Stimulated activated naive CD8-positive, alpha-beta T cell treated with anti-CD3 and anti-CD28 coated beads, Interleukin-15, amount 100 ng/mL, for 72 hours (primary cell): Measurements from ENCODE around the gene PARVB.
A peak's percentile ranks its signal among the peaks of the same experiment; 100 is the strongest.

Source experiments
- ATAC-seq: fragments of 150-1000 bp; cut with Tn5 transposase; 2 replicates; pipeline ENCODE4 v1.10.0; 2021; ENCODE audit warnings: mild to moderate bottlenecking, moderate library complexity
- DNase-seq, 2 donors: peaks; one replicate each; pipeline ENCODE4 v3.0.0; 2021 to 2022
- H3K27ac Mint-ChIP-seq, 2 donors: one replicate each; pipeline ENCODE4 v1.8.0; 2022; ENCODE audit warnings: mild to moderate bottlenecking in 2 of 2, mixed read lengths in 2 of 2, moderate library complexity in 2 of 2
- H3K27me3 Mint-ChIP-seq: one replicate; pipeline ENCODE4 v1.8.0; 2022; ENCODE audit warnings: mixed read lengths
- H3K4me1 Mint-ChIP-seq: one replicate; pipeline ENCODE4 v1.8.0; 2022; ENCODE audit warnings: mild to moderate bottlenecking, mixed read lengths
- H3K4me3 Mint-ChIP-seq, 2 donors: one replicate each; pipeline ENCODE4 v1.8.0; 2022; ENCODE audit warnings: mild to moderate bottlenecking in 2 of 2, mixed read lengths in 2 of 2, moderate library complexity in 1 of 2
- H3K9me3 Mint-ChIP-seq, 2 donors: one replicate each; pipeline ENCODE4 v1.8.0; 2022; ENCODE audit warnings: mixed read lengths in 2 of 2

The PARVB gene

DNA sequence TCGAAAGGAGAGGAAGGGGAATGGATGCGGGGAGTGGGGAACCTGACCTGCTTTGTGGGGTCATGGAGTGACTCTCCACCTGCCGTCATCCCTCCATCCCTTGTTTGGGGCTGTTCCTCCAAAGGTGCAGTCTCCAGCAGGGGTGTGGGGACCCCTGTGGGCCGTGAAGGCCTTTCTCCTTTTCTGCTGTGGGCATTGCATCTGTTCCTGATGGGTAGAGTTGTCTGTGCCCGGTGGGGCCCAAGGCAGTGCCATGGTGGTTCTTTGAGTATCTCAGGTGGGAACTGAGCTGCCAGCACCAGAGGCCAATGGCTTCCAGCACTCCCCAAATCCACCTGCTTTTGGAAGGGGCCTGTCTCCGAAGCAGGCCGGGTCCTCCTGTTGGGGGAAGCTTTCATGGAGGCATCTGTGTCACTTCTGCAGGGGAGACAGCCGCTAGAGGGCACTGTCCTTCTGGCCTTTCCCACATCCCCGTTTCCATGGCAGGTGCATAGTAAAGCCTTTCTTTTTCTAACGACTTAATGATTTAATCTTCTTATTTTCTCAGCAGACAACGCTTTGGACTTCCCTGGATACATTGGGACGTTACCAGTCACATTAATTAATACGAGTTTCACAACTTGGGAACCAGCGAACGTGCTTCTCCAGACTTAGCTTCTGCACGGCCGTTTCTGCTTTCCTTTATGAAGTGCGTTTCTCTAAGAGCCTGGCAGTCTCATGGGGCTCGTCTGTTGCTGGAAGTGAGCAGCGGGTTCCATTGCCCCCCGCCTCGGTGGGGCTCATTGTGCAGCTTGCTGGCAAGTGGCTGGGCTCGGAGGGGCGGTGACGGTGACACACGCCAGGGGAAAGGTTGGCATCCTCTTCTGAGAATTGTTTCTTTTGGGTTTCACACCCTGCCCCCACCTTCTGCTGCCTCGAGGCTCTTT is 57.1 kb downstream of the PARVB start:
- Mint-ChIP-seq H3K4me3 (no peak overlapping the region), H3K27me3 (no peaks in the 10 kb centered on the region), H3K9me3 (no peaks in the 10 kb centered on the region), H3K27ac (no peak overlapping the region), H3K4me1 (no peaks in the 10 kb centered on the region)
- DNase-seq (peak; percentile 50 to 56), ATAC-seq (peak; percentile 66)

DNA sequence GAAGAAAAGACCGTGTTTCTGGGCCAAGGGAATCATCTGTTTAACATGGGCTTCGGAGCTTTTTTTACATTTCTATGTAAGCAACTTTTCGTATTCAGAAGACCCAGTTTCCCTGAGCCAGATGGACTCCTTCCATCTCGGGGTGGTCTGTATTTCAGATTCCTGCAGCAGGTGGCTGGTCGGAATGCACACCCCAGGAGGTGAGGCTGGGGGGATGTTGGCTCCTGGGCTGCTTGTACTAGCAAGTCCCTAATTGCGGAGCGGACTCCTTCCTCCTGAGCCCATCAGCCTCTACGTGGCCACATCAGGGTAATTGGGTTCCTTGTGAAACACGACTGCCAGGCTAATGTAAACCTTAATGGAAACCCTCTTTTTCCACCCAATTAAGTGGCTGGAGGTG is 58.7 kb downstream of the PARVB start:
- ATAC-seq = no peak
- Mint-ChIP-seq H3K4me3 (no peak overlapping the region), H3K27ac (no peak overlapping the region), H3K27me3 (no peaks in the 10 kb centered on the region), H3K4me1 (no peaks in the 10 kb centered on the region), H3K9me3 (no peaks in the 10 kb centered on the region)
- no peak for DNase-seq

DNA sequence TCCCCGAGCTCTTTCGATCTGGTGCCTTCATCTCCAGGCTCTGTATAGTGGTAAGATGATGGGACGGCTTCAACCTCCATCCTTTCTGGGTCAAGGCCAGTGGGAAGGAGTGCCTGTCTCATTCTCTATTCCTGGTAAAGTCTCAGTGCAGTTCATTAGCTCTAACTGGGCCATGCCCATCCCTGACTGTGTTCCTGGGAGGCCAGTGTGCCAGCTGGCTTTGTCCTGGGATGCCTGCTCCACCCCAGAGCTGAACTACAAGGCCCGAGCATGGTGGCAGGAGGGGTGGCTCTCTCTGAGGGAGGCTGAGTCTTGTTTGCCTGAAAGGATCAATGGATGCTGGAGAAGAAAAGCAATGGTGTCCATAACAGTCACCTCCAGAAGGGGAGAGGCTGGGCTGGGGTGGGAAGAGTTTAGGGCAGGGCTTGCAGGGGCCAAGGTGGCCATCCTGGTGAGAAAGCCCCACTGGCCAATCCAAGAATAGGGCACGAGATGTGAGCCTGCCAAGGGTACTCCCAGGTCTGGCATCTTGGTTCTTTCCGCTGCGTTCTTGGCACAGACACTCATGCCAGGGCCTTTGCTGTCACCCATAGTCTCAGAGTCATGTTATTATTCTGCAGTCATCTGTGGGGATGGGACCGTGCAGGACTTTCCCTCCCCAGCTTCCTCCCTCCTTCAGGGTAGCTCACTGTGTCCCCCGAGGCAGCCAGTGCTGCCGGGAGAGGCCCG is 60.1 kb downstream of the PARVB start:
- Mint-ChIP-seq H3K4me1 (no peaks in the 10 kb centered on the region), H3K27me3 (no peaks in the 10 kb centered on the region), H3K4me3 (no peak overlapping the region), H3K9me3 (no peaks in the 10 kb centered on the region), H3K27ac (peak overlapping the region in 1 of 2 donors; percentile 91)
- no peak for DNase-seq
- no peak for ATAC-seq

DNA sequence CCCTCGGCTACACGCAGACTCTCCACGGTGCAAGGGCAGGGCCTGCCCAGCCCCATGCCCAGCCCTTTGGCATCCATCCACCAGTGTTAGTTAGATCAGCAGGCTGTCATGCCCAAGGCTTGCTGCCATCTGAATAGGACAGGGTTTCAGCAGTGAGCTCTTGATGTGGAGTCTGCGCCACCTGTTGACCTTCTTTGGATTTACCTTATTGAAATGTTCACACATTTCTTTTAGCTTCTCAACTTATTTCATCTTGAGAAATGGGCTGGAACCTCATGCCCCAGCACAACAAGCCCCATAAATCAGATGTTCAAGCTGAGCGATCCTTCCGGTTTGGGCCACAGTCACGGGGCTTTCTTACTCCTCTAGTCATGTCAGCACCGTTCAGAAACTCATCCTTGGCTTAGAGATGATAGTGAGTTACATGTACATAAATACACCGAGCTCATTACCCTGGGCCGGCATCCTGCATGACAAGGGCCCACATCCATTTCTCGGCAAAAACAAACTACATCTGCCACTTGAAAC is 61.7 kb downstream of the PARVB start:
- DNase-seq (no peak), ATAC-seq (peak; percentile 56)
- Mint-ChIP-seq H3K27ac (no peak overlapping the region), H3K9me3 (no peaks in the 10 kb centered on the region), H3K4me3 (no peak overlapping the region), H3K27me3 (no peaks in the 10 kb centered on the region), H3K4me1 (peaks cover 5% of the 10 kb centered on the region)

DNA sequence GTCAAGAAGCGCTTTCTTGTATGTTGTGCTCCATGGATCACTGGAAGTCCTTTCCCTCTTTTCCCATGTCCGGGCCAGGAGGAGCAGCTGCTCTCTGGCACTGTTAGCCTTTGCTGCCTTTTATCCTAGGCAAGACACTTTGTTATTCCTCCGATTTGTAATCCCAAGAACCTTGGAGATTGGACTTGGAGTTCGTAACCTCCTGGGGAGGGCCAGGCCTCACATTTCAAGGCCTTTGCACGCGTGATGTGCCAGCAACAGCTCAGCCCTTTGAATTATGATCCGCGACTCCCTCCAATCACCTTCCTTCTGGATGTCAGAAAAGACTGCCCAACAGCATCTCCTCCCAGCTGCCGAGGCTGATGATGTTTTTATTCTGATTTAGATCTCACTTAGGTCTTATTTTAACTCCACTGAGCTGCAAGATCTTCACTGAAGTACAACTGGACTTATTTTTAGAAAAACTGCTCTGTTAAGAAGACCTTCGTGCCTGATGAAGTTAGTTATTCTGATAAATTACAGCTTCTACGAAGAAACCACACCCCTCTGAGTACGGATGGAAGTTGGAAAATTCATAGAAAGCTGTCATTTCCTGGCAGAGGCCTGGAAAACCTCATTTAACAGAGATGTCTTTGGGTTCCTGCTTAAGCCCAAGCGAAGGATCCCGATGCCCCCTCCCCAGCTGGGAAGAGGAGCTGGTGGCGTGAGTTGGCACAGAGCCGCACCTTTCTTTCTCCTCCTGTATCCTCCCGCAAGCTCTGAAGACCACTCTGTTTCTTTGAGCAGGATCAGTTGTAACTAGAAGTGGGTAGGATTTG is 62.4 kb downstream of the PARVB start:
- no peak for DNase-seq
- ATAC-seq = no peak

DNA sequence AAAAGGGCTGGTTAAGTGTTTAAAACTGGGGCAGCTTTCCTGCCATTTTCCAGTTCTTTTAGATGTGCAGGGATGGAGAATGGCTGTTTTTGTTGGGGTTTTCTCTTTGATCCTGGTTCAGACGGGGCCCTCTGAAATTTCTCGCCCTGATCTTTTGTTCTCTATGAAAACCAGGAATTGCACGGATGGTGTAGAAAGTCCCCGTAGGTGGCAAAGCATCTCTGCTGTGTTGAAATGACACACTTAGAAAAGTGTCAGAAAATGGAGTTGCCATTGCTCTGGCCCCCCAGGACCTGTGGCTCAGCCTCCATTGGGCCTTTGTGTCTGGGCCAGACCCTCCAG is 63.0 kb downstream of the PARVB start:
- Mint-ChIP-seq H3K27me3 (no peaks in the 10 kb centered on the region), H3K4me3 (no peak overlapping the region), H3K4me1 (peaks cover 14% of the 10 kb centered on the region), H3K9me3 (no peaks in the 10 kb centered on the region), H3K27ac (no peak overlapping the region)
- ATAC-seq = no peak
- no peak for DNase-seq

More for the DNA sequence above, 62.4 kb downstream of the PARVB start:
- Mint-ChIP-seq H3K4me3 (no peak overlapping the region), H3K9me3 (no peaks in the 10 kb centered on the region), H3K27me3 (no peaks in the 10 kb centered on the region), H3K4me1 (peaks cover 12% of the 10 kb centered on the region), H3K27ac (peak overlapping the region in 1 of 2 donors; percentile 15)

DNA sequence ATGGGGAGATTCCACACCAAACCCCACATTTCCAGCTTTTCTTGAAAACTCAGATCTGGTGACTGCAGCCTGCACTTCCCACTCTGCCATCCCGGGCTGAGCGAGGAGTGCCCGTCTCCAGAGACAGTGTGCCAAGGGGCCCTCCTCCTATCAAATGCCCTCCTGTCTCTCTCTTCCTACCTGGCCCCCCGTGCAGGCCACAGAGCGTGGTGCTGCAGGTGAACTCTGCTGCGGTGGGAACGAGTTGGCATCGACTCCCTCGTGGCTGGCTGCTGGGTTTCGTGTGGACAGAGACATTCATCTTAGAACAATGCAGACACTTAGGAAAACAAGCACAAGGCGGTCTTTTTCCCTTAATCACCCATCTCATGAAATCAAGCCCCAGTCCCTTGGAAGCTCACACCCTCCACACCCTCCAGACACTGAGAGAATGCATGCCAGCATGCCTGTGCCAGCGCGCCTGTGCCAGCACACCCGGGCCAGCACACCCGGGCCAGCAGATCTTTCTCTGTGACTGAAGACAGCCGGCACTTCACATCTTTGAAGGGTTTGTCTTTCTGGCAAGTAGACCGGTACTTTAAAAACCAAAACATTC is 65.0 kb downstream of the PARVB start:
- H3K27ac Mint-ChIP-seq = no peak overlapping the region
- no peak for DNase-seq
- H3K9me3 Mint-ChIP-seq = no peaks in the 10 kb centered on the region
- ATAC-seq = no peak
- H3K27me3 Mint-ChIP-seq = no peaks in the 10 kb centered on the region
- no peak overlapping the region for H3K4me3 Mint-ChIP-seq
- peaks cover 14% of the 10 kb centered on the region for H3K4me1 Mint-ChIP-seq

DNA sequence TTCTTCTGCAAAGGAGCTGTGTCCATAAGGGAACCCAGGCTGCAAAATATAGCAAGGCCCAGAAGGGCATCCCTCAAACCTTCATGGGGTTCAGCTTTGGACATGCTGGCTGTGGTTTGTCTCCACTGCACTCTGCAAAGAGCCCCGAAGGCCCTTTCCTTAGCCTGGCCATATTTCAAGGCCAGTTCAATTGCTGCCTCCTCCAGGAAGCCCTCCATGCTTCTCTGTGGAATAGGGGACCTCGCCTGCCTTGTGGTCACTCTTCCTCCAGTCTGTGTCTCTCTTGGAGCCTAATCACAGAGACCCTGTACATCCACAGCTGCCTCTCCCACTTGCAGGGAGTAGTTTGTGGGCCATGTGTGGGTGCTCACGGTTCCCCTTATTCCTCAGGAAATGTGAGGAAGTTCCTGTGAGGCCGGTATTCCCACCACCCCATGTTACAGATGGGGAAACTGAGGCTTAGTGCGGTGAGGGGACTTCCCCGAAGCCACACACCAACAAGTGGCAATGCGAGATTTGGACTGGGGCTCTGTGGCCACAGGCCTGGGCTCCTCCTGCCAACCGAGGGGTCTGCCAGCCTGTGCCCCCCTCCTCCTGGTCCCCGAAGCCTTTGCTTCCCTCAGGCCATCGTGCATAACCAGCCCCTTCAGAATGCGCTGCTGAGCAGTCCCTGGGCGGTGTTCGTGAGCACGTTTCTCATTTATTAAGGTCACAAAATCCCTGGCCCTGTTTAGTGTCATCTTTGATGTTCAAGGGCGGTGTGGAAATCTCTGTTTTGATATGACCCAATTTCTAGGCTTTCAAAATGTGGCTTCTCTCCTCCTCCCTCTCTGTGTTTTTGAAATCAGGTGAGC is 65.8 kb downstream of the PARVB start:
- Mint-ChIP-seq H3K9me3 (no peaks in the 10 kb centered on the region), H3K4me1 (peaks cover 14% of the 10 kb centered on the region), H3K4me3 (no peak overlapping the region), H3K27me3 (no peaks in the 10 kb centered on the region), H3K27ac (no peak overlapping the region)
- no peak for ATAC-seq
- no peak for DNase-seq

DNA sequence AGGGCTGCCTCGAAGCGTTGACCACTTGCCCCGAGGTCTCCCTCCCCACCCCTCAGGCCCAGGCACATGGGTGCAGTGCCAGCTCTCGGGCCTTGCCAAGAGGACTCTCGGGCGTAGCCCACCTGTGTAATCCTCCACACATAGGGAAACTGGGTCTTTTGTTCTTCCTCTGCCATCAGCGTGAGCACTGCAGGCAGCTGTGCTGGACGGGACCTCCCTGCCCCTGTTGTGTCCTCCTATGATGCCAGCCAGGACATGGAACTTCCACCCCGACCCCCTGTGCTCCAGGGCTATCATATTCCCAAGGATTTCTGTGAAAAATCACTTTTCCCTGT is 66.4 kb downstream of the PARVB start:
- no peak overlapping the region for H3K4me3 Mint-ChIP-seq
- ATAC-seq = no peak
- H3K27me3 Mint-ChIP-seq = no peaks in the 10 kb centered on the region
- no peak overlapping the region for H3K27ac Mint-ChIP-seq
- H3K4me1 Mint-ChIP-seq = peaks cover 14% of the 10 kb centered on the region
- DNase-seq = no peak
- H3K9me3 Mint-ChIP-seq = no peaks in the 10 kb centered on the region

DNA sequence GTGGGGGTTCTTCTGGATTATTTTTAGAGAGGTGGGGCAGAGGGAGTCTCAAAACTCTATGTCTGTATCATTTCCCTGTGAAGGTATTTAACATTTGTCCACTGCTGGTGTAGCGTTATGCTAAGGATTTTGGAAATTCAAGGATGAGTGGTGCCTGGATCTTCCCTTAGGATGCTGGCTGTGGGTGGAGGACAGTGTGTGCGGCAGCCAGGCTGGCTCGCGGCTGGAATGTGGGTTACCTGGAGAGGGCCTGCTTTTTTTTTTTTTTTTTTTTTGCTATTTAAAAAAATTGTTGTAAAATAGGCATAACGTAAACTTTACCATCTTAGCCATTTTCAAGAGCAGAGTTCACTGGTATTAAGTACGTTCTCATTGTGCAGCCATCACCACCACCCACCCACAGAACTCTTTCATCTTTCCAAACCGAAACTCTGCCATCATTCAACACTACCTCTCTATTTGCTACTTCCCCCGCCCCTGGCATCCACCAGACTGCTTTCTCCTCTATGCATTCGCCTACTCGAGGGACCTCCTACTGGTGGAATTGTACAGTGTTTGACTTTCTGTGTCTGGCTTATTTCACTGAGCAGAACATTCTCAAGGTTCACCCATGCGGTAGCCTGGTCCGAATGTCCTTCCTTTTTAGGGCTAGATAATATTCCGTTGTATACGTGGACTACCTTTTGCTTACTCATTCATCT is 67.1 kb downstream of the PARVB start:
- peak; percentile 93 for ATAC-seq
- H3K27ac Mint-ChIP-seq = peak overlapping the region in 1 of 2 donors; percentile 86
- no peaks in the 10 kb centered on the region for H3K27me3 Mint-ChIP-seq
- no peak overlapping the region for H3K4me3 Mint-ChIP-seq
- peaks cover 14% of the 10 kb centered on the region for H3K4me1 Mint-ChIP-seq
- DNase-seq = peak; percentile 24 to 56
- no peaks in the 10 kb centered on the region for H3K9me3 Mint-ChIP-seq

DNA sequence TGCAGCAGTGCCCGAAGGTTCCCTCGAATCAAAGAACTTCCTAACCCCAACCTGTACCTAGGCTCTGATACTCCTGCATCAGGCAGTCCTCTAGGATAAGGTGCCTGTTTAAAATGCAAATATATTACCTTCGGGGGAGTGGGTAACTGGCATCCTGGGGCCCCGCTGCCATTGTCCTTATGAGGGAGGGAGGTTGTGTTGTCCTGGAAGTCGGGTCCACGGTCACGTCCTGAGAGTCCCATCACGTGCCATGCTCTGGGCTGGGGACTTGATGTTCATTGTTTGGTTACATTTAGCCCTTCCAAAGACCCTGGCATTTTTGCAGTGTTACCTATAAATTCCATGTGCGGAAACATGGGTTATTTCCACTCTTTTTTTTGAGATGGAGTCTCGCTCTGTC is 67.6 kb downstream of the PARVB start:
- no peak for ATAC-seq
- peak overlapping the region in 1 of 2 donors; percentile 86 for H3K27ac Mint-ChIP-seq
- peaks cover 14% of the 10 kb centered on the region for H3K4me1 Mint-ChIP-seq
- H3K9me3 Mint-ChIP-seq = no peaks in the 10 kb centered on the region
- DNase-seq = no peak
- H3K4me3 Mint-ChIP-seq = no peak overlapping the region
- no peaks in the 10 kb centered on the region for H3K27me3 Mint-ChIP-seq

DNA sequence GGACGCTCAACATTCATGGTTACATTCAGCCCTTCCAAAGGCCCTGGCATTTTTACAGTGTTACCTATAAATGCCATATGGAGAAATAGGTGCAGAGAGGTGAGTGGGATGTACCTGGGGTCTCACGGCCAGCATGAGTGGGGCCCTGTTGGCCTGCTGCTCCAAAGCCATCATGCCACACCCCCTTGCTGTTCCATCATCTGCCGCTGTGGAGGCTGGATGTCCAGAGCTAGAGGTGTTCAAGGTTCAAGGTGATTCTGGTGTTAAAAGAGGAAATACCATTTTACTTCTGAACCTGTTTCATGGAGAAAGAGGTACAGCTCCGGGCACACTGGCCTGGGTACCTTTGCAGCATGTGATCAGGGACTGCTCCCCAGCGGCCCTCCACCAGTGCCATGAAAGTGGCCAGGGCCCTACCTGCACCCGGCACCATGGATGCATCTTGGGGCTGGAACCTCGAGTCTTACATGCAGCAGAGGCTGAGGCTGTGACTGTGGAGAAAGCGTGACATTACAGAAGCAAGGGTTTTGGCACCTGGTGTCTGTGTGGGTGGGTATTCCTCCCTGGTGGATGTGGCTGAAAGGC is 68.6 kb downstream of the PARVB start:
- Mint-ChIP-seq H3K27ac (no peak overlapping the region), H3K4me1 (peaks cover 14% of the 10 kb centered on the region), H3K27me3 (no peaks in the 10 kb centered on the region), H3K9me3 (no peaks in the 10 kb centered on the region), H3K4me3 (no peak overlapping the region)
- ATAC-seq (no peak), DNase-seq (no peak)

DNA sequence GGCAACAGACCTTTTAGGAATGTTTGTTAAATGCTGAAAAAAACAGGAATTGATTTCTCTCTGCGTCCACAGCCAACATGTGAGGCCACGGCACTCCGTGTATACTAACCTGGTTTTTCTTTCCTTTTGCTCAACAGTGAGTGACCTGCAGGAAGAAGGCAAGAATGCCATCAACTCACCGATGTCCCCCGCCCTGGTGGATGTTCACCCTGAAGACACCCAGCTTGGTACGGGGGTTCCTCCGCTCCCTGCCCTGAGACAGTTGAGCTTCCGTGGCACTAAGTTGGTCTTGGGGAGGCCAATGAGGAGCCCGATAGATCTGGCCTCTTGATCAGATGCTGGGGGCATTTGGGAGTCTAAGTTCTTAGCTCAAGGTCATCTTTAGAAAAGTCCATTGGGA is 69.7 kb downstream of the PARVB start:
- Mint-ChIP-seq H3K27ac (no peak overlapping the region), H3K9me3 (no peaks in the 10 kb centered on the region), H3K4me3 (no peak overlapping the region), H3K27me3 (no peaks in the 10 kb centered on the region), H3K4me1 (peaks cover 14% of the 10 kb centered on the region)
- DNase-seq = no peak
- no peak for ATAC-seq
